GM19099 (cell line): ENCODE results near the gene NPSR1.

ENCODE experiments used
- POLR2A ChIP-seq: IDR thresholded peaks from 3 replicates; pipeline ENCODE4 v1.6.1; 2011; ENCODE audit warnings: low read depth; ENCODE audit not compliant: insufficient read length; ENCODE audit errors: extremely low read depth

NPSR1 gene

GRCh38 chr7:34657632-34658268 lies at the start of gene NPSR1:
Gene NPSR1 (plus strand): TSS chr7:34658218. CDS start chr7:34658413, 195 bp downstream.
- TF ChIP-seq POLR2A, result no peak

GRCh38 chr7:34612661-34613060 lies 45.4 kb upstream of the NPSR1 start:
- no peak for TF ChIP-seq POLR2A

- TF ChIP-seq POLR2A, result no peak
Observed at GRCh38 chr7:34620425-34620824, 37.6 kb upstream of the NPSR1 start.

GRCh38 chr7:34622182-34622581 lies 35.8 kb upstream of the NPSR1 start:
- TF ChIP-seq POLR2A, result no peak

- TF ChIP-seq POLR2A, result no peak
Observed at GRCh38 chr7:34622771-34623250, 35.2 kb upstream of the NPSR1 start.

- TF ChIP-seq POLR2A, result no peak
Observed at GRCh38 chr7:34652809-34653208, 5.2 kb upstream of the NPSR1 start.

GRCh38 chr7:34653787-34654186 lies 4.2 kb upstream of the NPSR1 start:
- no peak for TF ChIP-seq POLR2A

GRCh38 chr7:34655384-34655783 lies 2.6 kb upstream of the NPSR1 start:
- no peak for TF ChIP-seq POLR2A

- no peak for TF ChIP-seq POLR2A
Observed at GRCh38 chr7:34656041-34656440, 2.0 kb upstream of the NPSR1 start.

GRCh38 chr7:34659472-34660075 lies 1.6 kb downstream of the NPSR1 start:
- no peak for TF ChIP-seq POLR2A

- no peak for TF ChIP-seq POLR2A
Observed at GRCh38 chr7:34662058-34662708, 4.2 kb downstream of the NPSR1 start.

- no peak for TF ChIP-seq POLR2A
Observed at GRCh38 chr7:34664755-34665154, 6.7 kb downstream of the NPSR1 start.

- no peak for TF ChIP-seq POLR2A
Observed at GRCh38 chr7:34672430-34672829, 14.4 kb downstream of the NPSR1 start.

- no peak for TF ChIP-seq POLR2A
Observed at GRCh38 chr7:34673066-34673465, 15.0 kb downstream of the NPSR1 start.

- TF ChIP-seq POLR2A, result no peak
Observed at GRCh38 chr7:34675749-34676374, 17.8 kb downstream of the NPSR1 start.

GRCh38 chr7:34677491-34677890 lies 19.5 kb downstream of the NPSR1 start:
- no peak for TF ChIP-seq POLR2A

- TF ChIP-seq POLR2A, result no peak
Observed at GRCh38 chr7:34687529-34687928, 29.5 kb downstream of the NPSR1 start.

GRCh38 chr7:34696415-34696814 lies 38.4 kb downstream of the NPSR1 start:
- no peak for TF ChIP-seq POLR2A
